Esophagus muscularis mucosa (tissue), 4 donors: ENCODE data around the gene LMAN1. TPM values are rescaled to one million over a fixed set of nuclear protein-coding genes. Genes with fewer than 3 reads are reported as not detected.

Source experiments
- DNase-seq: peaks from one replicate; pipeline ENCODE4 v3.0.0-alpha.2; 2017; ENCODE audit errors: extremely low spot score
- H3K27ac ChIP-seq, 4 donors: fragments of 200-600 bp; sonication (generic); replicated peaks in 1 of 4; 1 replicate in 3 of 4; 2 replicates in 1 of 4; pipeline ENCODE4 v1.5.1; 2016 to 2019; ENCODE audit warnings: mild to moderate bottlenecking in 1 of 4
- H3K27me3 ChIP-seq, 4 donors: fragments of 200-600 bp; sonication (generic); one replicate each; pipeline versions ENCODE4 v1.5.1 to v1.6.0; 2016 to 2019
- H3K36me3 ChIP-seq, 4 donors: fragments of 200-600 bp; sonication (generic); one replicate each; pipeline ENCODE4 v1.5.1; 2016 to 2019
- H3K4me1 ChIP-seq, 4 donors: fragments of 200-600 bp; sonication (generic); one replicate each; pipeline ENCODE4 v1.5.1; 2016 to 2019
- H3K4me3 ChIP-seq, 4 donors: fragments of 200-600 bp; sonication (generic); 1 replicate in 2 of 4; 2 replicates in 2 of 4; pipeline ENCODE4 v1.5.1; 2016 to 2019; ENCODE audit warnings: mild to moderate bottlenecking in 4 of 4, moderate library complexity in 1 of 4
- H3K9me3 ChIP-seq, 4 donors: fragments of 200-600 bp; sonication (generic); 1 replicate in 3 of 4; 2 replicates in 1 of 4; pipeline ENCODE4 v1.5.1; 2016 to 2019
- CTCF ChIP-seq, 3 experiments: fragments of 200-600 bp in 2 of 3; fragments of 450-650 bp in 1 of 3; sonication (generic) in 2 of 3; IDR thresholded peaks; one replicate each; pipeline ENCODE4 v1.5.1; 2017 to 2019; ENCODE audit warnings: antibody characterized with exemption in 3 of 3, mild to moderate bottlenecking in 2 of 3, moderate library complexity in 1 of 3
- EP300 ChIP-seq: sonication (generic); formaldehyde crosslinking; IDR thresholded peaks from one replicate; pipeline ENCODE4 v1.6.1; 2017; ENCODE audit warnings: antibody characterized with exemption
- POLR2A ChIP-seq: fragments of 450-650 bp; IDR thresholded peaks from one replicate; pipeline ENCODE4 v1.6.1; 2017; ENCODE audit warnings: antibody characterized with exemption, moderate library complexity, mild to moderate bottlenecking, low read depth
- POLR2AphosphoS5 ChIP-seq, 2 donors: sonication (generic); formaldehyde crosslinking; IDR thresholded peaks; one replicate each; pipeline ENCODE4 v1.6.1; 2017; ENCODE audit warnings: antibody characterized with exemption in 2 of 2
- WGBS: methylation state at CpG from one replicate; pipeline ENCODE4 v1.1.5; 2018; 5-methylcytosine and 5-hydroxymethylcytosine counted together
- intact Hi-C: fragments of 100-400 bp; cut with DNase I; formaldehyde crosslinking; loops from one replicate; pipeline ENCODE4 v1.15.1; 2023
- total RNA-seq, 4 donors: library from RNA; depleted of rRNA; stranded (reverse); fragments of >200 nt; gene quantifications; one replicate each; pipeline versions ENCODE4 v1.1.0 to v1.2.1, GENCODE V29; 2016

LMAN1 gene
- total RNA-seq, 4 donors from 2014 or later: 51.8 to 61.4 (median 55.3) TPM

DNA sequence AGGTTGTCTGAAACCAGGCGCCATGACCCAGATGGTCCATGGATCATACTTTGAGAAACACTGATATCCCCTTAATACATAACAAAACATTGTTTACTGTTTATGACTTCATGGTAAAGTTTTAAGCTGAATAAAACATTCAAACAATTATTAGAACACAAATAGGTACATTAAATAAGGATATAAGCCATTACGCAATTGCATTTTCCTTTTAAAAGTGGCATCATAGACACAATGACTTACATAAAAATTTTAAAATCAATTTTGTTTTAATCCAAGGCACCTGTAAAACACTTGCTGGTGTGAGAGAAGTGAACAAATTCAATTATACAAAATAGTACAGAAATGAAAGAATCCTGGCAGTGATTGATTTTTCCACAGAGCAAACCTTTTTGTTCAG lies 30.4 kb downstream of the LMAN1 start:
- 99% methylated on average over 2 of the region's 2 CpGs for WGBS
- intact Hi-C loops: no loop called here
- Histone ChIP-seq H3K36me3 (peaks cover 26 to 76% (median 58%) of the 10 kb centered on the region in 4 donors), H3K27me3 (no peaks in the 10 kb centered on the region), H3K27ac (no peak overlapping the region), H3K9me3 (peaks cover 0 to 4% (median 0%) of the 10 kb centered on the region in 4 donors), H3K4me3 (no peak overlapping the region), H3K4me1 (no peaks in the 10 kb centered on the region)
- no peak for DNase-seq
- TF ChIP-seq POLR2A (no peak), EP300 (no peak), CTCF (IDR thresholded peaks at IDR 0.05) (no peak), POLR2AphosphoS5 (IDR thresholded peaks at IDR 0.05) (no peak)

DNA sequence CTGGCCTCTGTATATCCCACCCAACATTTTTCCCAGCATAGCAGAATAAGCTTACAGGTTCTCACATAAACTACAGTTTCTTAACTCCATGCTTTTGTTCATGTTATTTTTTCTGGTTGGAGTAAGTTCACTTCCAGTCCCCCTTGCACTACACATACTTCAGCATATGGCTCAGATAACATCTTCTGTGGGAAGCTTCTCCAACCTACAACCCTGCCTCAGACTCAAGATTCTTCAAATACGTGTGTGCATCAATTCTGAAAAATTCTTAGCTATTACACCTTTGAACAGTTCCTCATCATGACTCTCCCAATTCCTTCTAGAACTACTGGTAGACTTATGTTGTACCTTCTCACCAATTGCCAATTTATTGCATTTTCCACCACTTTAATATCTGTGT lies 33.1 kb downstream of the LMAN1 start:
- Histone ChIP-seq H3K27me3 (no peaks in the 10 kb centered on the region), H3K4me1 (no peaks in the 10 kb centered on the region), H3K36me3 (peaks cover 20 to 48% (median 39%) of the 10 kb centered on the region in 4 donors), H3K4me3 (no peak overlapping the region), H3K9me3 (peaks cover 0 to 4% (median 0%) of the 10 kb centered on the region in 4 donors), H3K27ac (no peak overlapping the region)
- intact Hi-C loops: no loop called here
- no peak for TF ChIP-seq POLR2AphosphoS5 (IDR thresholded peaks at IDR 0.05)
- TF ChIP-seq EP300: no peak
- TF ChIP-seq POLR2A: no peak
- TF ChIP-seq CTCF (IDR thresholded peaks at IDR 0.05): no peak
- no peak for DNase-seq
- 92% methylated on average over 1 of the region's 1 CpG for WGBS

DNA sequence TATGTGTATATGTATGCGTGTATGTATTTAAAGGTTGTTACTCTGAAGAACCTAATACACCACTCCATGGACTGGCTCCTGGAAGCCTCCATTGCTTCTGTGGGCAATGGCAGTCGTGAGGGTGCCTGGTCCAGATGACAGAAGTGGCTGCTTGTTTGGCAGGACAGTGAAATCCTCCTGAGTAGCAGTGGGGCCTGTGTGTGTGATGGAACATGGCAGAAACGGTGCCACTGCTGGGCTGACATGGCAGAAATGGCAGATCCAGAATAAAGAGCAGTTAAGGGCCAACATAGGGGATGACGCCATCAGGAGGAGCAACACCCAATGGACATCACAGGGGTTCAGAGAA lies 34.5 kb downstream of the LMAN1 start:
- Histone ChIP-seq H3K27me3 (peaks cover 0 to 2% (median 0%) of the 10 kb centered on the region in 4 donors), H3K36me3 (peaks cover 19 to 35% (median 26%) of the 10 kb centered on the region in 4 donors), H3K4me1 (no peaks in the 10 kb centered on the region), H3K27ac (no peak overlapping the region), H3K9me3 (peaks cover 0 to 4% (median 0%) of the 10 kb centered on the region in 4 donors), H3K4me3 (no peak overlapping the region)
- no peak for DNase-seq
- WGBS: 95% methylated on average over 4 of the region's 4 CpGs
- intact Hi-C loops: no loop called here
- TF ChIP-seq POLR2AphosphoS5 (IDR thresholded peaks at IDR 0.05) (no peak), EP300 (no peak)

DNA sequence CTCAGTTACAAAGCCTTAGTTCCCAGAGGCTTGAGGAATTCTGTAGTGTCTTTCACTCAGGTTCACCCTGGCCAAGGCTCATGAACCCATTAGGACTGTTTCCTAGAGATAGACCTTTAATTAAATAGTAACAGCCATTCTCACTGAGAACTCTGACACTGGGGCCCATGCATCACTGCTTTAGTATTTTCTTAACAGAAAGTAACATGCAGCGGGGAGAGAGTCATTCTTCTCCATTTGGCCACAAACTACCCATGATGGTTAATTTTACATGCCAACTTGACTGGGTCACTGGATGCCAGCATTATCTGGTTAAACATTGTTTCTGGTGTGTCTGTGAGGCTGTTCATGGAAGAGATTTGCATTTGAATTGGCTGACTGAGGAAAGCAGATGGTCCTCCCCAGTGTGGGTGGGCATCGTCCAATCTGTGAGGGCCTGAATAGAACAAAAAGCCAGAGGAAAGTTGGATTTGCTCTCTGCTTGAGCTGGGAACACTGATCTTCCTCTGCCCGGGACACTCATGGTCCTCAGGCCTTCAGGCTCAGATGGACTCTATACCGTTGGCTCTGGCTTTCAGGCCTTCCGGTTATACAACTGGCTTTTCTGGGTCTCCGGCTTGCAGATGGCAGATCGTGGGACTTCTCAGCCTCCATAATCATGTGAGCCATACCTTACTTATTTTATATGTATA lies 35.0 kb downstream of the LMAN1 start:
- DNase-seq: no peak
- H3K4me1 ChIP-seq: no peaks in the 10 kb centered on the region
- WGBS: 91% methylated on average over 7 of the region's 7 CpGs
- no peak for TF ChIP-seq CTCF (IDR thresholded peaks at IDR 0.05)
- no peak for TF ChIP-seq EP300
- TF ChIP-seq POLR2AphosphoS5 (IDR thresholded peaks at IDR 0.05): no peak
- TF ChIP-seq POLR2A: no peak
- H3K9me3 ChIP-seq: peaks cover 0 to 4% (median 0%) of the 10 kb centered on the region in 4 donors
- H3K36me3 ChIP-seq: peaks cover 16 to 29% (median 23%) of the 10 kb centered on the region in 4 donors
- H3K27me3 ChIP-seq: peaks cover 0 to 2% (median 0%) of the 10 kb centered on the region in 4 donors
- H3K4me3 ChIP-seq: no peak overlapping the region
- intact Hi-C loops: no loop called here
- no peak overlapping the region for H3K27ac ChIP-seq

- 91% methylated on average over 4 of the region's 4 CpGs for WGBS
- Histone ChIP-seq H3K27ac (no peak within 1 kb of the TSS), H3K4me3 (no peak within 1 kb of the TSS), H3K36me3 (no peaks in the 10 kb centered on the region), H3K9me3 (no peaks in the 10 kb centered on the region), H3K4me1 (no peaks in the 10 kb centered on the region), H3K27me3 (peaks cover 0 to 2% (median 0%) of the 10 kb centered on the region in 4 donors)
- intact Hi-C loops: no loop called here
- no peak for DNase-seq
- TF ChIP-seq POLR2AphosphoS5 (IDR thresholded peaks at IDR 0.05) (no peak), EP300 (no peak), POLR2A (no peak), CTCF (IDR thresholded peaks at IDR 0.05) (no peak)
Observed at GRCh38 chr18:59318460-59319050, 40.5 kb downstream of the LMAN1 start, which contains the start of gene CPLX4. TSS of gene CPLX4 (minus strand) at chr18:59318649. CDS start at chr18:59318462, 187 bp downstream.
